A549 treated with AZD9567 at 1 μM for 4 hours (cell line): ENCODE data around the gene IFITM2. TPM values are rescaled to one million over a fixed set of nuclear protein-coding genes. Genes with fewer than 3 reads are reported as not detected.

Source experiments
- total RNA-seq: library from RNA; stranded (reverse); fragments of 200-300 nt; extraction: Qiagen RNA extraction; gene quantifications from 5 replicates; pipeline ENCODE4 v1.2.3, GENCODE V29; 2022; ENCODE audit not compliant: insufficient read depth

IFITM2 gene
- total RNA-seq: 44.1 to 65.8 TPM (median 59.9 TPM) in 5 replicates

GRCh38 chr11:307766-308708, at the start of gene IFITM2:
Gene IFITM2 (plus strand): TSS chr11:307816. CDS start chr11:308193, 377 bp downstream.

GRCh38 chr11:278001-278951, 29.3 kb upstream of the IFITM2 start, which contains the start of gene NLRP6:
Gene NLRP6 (plus strand): TSS chr11:278407. CDS start chr11:278570, 163 bp downstream.

GRCh38 chr11:288478-289397, 18.9 kb upstream of the IFITM2 start, which contains the start of gene PGGHG:
Gene PGGHG (plus strand): TSS chr11:289126. CDS start chr11:289817, 691 bp downstream.

GRCh38 chr11:299081-299891, 8.3 kb upstream of the IFITM2 start, which contains the start of gene IFITM5:
Gene IFITM5 (minus strand): TSS chr11:299526. CDS start chr11:299490, 36 bp downstream.

GRCh38 chr11:313787-314553, 6.4 kb downstream of the IFITM2 start, which contains the start of gene IFITM1:
Gene IFITM1 (plus strand): TSS chr11:314040. CDS start chr11:314171, 131 bp downstream.

Other genes starting within 250 kb of the IFITM2 start
- gene SCGB1C1, start 114.7 kb upstream of the IFITM2 start, total RNA-seq: not detected in 5 replicates
- gene BET1L, start 100.4 kb upstream of the IFITM2 start, total RNA-seq: 41.9 to 51.9 TPM (median 49.4 TPM) in 5 replicates
- gene RIC8A, start 100.1 kb upstream of the IFITM2 start, total RNA-seq: 116 to 124 TPM (median 119 TPM) in 5 replicates
- 19.5 to 22.8 TPM (median 21.8 TPM) in 5 replicates for gene SIRT3, start 71.5 kb upstream of the IFITM2 start, total RNA-seq
- 159 to 219 TPM (median 173 TPM) in 5 replicates for gene PSMD13, start 70.8 kb upstream of the IFITM2 start, total RNA-seq
- gene NLRP6, start 29.4 kb upstream of the IFITM2 start, total RNA-seq: not detected in 5 replicates
- 4.7 to 14.4 TPM (median 13.1 TPM) in 5 replicates for gene PGGHG, start 18.7 kb upstream of the IFITM2 start, total RNA-seq
- gene IFITM5, start 8.3 kb upstream of the IFITM2 start, total RNA-seq: not detected in 5 replicates
- 0.21 to 0.61 TPM (median 0.40 TPM) in 4 of 5 replicates, not detected in the other for gene IFITM1, start 6.2 kb downstream of the IFITM2 start, total RNA-seq
- 25.9 to 31.4 TPM (median 29.6 TPM) in 5 replicates for gene IFITM3, start 13.0 kb downstream of the IFITM2 start, total RNA-seq
- gene B4GALNT4, start 61.7 kb downstream of the IFITM2 start, total RNA-seq: 3.5 to 19.5 TPM (median 16.4 TPM) in 5 replicates
- 23.1 to 36.9 TPM (median 34.3 TPM) in 5 replicates for gene PKP3, start 86.4 kb downstream of the IFITM2 start, total RNA-seq
- 56.8 to 95.7 TPM (median 89.6 TPM) in 5 replicates for gene SIGIRR, start 107.2 kb downstream of the IFITM2 start, total RNA-seq
- gene ANO9, start 134.2 kb downstream of the IFITM2 start, total RNA-seq: 0.84 to 1.3 TPM (median 0.85 TPM) in 4 of 5 replicates, not detected in the other
- 43.9 to 53.0 TPM (median 47.6 TPM) in 5 replicates for gene PTDSS2, start 142.5 kb downstream of the IFITM2 start, total RNA-seq
- 170 to 191 TPM (median 177 TPM) in 5 replicates for gene RNH1, start 199.4 kb downstream of the IFITM2 start, total RNA-seq
- 124 to 168 TPM (median 154 TPM) in 5 replicates for gene HRAS, start 227.8 kb downstream of the IFITM2 start, total RNA-seq
- 0.73 to 1.4 TPM (median 0.86 TPM) in 5 replicates for gene LRRC56, start 229.7 kb downstream of the IFITM2 start, total RNA-seq